ENCODE measurements around the gene TASP1.

DNA sequence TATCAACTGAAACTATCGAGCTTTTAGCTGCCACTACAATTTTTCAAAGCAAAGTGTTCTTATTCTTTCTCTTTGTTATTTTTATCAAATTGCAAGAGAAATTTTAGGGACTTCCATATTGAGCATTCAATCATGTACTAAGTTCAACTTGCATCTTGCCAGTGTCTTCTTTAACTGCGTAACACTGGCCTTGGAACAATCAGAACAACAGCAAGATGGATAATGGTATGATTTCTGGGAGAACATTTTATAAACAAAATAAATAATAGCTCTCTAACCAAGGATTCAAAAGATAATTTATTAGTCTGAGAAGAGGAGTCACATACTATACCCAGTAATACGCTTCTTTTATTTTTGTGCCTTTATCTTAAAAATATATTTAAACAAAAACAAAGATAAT lies 249.6 kb downstream of the TASP1 start:
- TF ChIP-seq POLR2AphosphoS5 (IDR thresholded peaks at IDR 0.05) (peak in 1 of 4 donors; percentile 59), POLR2A (IDR thresholded peaks at IDR 0.05) (no peak), EP300 (IDR thresholded peaks at IDR 0.05) (peak in 1 of 4 donors; percentile 57)
- TF ChIP-seq, protein P1, sequence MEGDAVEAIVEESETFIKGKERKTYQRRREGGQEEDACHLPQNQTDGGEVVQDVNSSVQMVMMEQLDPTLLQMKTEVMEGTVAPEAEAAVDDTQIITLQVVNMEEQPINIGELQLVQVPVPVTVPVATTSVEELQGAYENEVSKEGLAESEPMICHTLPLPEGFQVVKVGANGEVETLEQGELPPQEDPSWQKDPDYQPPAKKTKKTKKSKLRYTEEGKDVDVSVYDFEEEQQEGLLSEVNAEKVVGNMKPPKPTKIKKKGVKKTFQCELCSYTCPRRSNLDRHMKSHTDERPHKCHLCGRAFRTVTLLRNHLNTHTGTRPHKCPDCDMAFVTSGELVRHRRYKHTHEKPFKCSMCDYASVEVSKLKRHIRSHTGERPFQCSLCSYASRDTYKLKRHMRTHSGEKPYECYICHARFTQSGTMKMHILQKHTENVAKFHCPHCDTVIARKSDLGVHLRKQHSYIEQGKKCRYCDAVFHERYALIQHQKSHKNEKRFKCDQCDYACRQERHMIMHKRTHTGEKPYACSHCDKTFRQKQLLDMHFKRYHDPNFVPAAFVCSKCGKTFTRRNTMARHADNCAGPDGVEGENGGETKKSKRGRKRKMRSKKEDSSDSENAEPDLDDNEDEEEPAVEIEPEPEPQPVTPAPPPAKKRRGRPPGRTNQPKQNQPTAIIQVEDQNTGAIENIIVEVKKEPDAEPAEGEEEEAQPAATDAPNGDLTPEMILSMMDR (IDR thresholded peaks at IDR 0.05) = no peak
